SK-N-MC (cell line): ENCODE measurements around the gene ADAMTSL3.

Experiments used
- EZH2 ChIP-seq: fragments of 200-600 bp; sonication (generic); IDR thresholded peaks from one replicate; pipeline ENCODE4 v1.6.1; 2017; ENCODE audit warnings: antibody characterized with exemption
- FOXP2 ChIP-seq: optimal IDR thresholded peaks from 2 replicates; pipeline ENCODE3; 2011; ENCODE audit warnings: mild to moderate bottlenecking, moderate library complexity; ENCODE audit not compliant: insufficient read depth; ENCODE audit errors: extremely low read length, control extremely low read depth
- POLR2AphosphoS5 ChIP-seq: IDR thresholded peaks from 2 replicates; pipeline ENCODE4 v1.6.1; 2012; ENCODE audit warnings: mild to moderate bottlenecking, low read depth, low read length, borderline replicate concordance

DNA sequence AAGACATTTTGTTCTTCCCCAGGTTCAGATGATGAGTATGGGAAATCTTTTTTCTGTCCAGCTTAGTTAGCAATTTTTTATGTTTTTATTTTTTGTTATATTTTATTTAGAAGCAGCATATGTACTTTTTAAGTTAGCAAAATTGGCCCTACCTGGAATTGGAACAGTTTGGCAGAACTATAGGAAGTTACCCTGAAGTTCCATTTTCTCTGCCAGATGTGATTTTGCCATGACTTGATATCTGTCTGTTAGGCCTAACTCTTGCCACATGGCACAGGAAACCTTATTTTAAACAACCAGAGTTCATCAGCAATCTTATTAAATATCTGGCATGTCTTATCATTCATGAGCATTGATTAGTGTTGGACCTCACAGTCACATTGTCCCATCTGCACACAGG lies 67.1 kb downstream of the ADAMTSL3 start:
- TF ChIP-seq POLR2AphosphoS5 = no peak
- no peak for TF ChIP-seq EZH2
- TF ChIP-seq FOXP2 = no peak
